ENCODE measurements around the gene ADPGK. TPM values are rescaled to one million over a fixed set of nuclear protein-coding genes. Genes with fewer than 3 reads are reported as not detected.

Gene ADPGK
- total RNA-seq: 101 and 123 TPM in 2 replicates

GRCh38 chr15:72783640-72784455 is at the start of gene ADPGK:
TSS of gene ADPGK (minus strand) at chr15:72783758. CDS start at chr15:72783691, 67 bp downstream.

Other genes with a start within 250 kb of the ADPGK start
- not detected in 2 replicates for gene GOLGA6B, start 129.1 kb downstream of the ADPGK start, total RNA-seq
- not detected in 2 replicates for gene HIGD2B, start 97.6 kb downstream of the ADPGK start, total RNA-seq
- gene BBS4, start 97.6 kb downstream of the ADPGK start, total RNA-seq: 20.8 and 21.5 TPM in 2 replicates